NCI-H1930 (cell line): ENCODE results near the gene PPP1R7.
"Not testable (repeated sequence)": the region's sequence is repeated elsewhere in the genome, so short reads cannot be mapped to it uniquely, and the experiment has no call there.

Source experiments
- DNase-seq, 2 experiments: peaks; one replicate each; lab custom pipeline; 2025; lab: John Stamatoyannopoulos, UW

Gene PPP1R7

DNA sequence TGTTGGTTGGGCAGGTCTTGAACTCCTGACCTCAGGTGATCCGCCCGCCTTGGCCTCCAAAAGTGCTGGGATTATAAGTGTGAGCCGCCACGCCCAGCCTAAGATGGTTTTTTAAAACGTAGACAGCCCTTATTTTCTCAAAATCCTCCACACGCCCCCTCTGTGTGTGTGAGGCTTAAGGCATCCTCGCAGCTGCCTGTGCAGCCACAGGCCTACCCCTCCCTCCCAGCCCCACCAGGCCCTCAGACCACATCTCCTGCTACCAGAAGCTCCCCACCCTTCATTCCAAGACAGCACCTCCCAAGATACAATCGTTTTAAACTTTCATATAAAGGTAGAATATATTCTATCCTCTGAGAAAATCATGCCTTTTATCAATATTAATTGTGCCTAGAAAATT lies 43.0 kb downstream of the PPP1R7 start:
- DNase-seq: no peak

DNA sequence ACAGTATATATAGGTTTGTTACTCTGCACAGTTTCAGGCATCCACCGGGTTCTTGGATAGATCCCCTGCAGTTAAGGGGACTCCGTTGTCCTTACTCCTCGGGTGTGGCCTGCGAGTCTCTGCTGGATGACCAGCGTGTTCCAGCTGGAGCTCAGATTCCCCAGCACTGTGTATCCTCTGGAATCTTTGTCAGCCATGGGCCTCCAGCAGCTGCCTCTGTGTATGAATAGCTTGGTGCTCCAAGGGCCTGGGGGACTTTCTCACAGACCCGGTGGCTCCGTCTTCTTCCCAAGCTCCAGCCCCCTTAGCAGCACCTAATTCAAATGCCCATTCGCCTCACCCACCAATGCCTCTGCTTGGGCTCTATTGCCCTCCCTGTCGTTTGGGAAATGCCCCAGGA lies 44.5 kb downstream of the PPP1R7 start:
- no peak for DNase-seq

DNA sequence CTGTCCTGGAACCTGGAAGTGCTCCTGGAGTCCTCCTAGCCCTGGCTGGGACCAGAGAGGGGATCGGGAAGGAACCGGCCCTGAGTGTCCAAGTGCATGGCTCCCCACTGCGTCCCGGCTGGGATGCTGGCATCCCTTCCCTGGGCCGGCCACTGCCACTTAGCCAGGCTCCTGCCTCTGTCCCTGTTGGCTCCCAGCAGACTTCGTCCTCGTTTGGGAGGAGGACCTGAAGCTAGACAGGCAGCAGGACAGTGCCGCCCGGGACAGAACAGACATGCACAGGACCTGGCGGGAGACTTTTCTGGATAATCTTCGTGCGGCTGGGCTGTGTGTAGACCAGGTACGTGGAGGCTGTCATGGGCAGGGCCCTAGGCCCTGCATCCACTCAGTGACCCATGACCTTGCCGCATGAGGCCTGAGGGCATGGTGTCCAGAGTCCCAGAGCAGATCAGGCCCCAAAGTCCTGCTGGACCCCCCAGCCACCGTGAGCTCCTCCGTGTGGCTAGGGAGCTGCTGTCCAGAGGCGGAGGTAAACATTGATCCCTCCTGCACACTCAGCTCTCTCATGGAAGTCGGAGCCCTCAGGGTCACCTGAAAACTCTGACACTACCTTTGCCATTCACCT lies 45.4 kb downstream of the PPP1R7 start:
- DNase-seq: no peak

DNA sequence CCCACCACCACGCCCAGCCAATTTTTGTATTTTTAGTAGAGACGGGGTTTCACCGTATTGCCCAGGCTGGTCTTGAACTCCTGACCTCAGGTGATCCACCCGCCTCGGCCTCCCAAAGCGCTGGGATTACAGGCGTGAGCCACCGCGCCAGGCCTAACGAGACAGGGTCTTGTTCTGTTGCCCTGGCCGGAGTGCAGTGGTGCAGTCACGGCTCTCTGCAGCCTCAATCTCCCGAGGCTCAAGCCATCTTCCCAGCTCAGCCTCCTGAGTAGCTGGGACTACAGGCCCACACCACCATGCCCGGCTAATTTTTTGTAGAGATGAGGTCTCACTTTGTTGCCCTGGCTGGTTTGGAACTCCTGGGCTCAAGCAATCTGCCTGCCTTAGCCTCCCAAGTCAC lies 47.0 kb downstream of the PPP1R7 start:
- not testable (repeated sequence) for DNase-seq

GRCh38 chr2:241197947-241198346 lies 47.7 kb downstream of the PPP1R7 start:
- no peak for DNase-seq

DNA sequence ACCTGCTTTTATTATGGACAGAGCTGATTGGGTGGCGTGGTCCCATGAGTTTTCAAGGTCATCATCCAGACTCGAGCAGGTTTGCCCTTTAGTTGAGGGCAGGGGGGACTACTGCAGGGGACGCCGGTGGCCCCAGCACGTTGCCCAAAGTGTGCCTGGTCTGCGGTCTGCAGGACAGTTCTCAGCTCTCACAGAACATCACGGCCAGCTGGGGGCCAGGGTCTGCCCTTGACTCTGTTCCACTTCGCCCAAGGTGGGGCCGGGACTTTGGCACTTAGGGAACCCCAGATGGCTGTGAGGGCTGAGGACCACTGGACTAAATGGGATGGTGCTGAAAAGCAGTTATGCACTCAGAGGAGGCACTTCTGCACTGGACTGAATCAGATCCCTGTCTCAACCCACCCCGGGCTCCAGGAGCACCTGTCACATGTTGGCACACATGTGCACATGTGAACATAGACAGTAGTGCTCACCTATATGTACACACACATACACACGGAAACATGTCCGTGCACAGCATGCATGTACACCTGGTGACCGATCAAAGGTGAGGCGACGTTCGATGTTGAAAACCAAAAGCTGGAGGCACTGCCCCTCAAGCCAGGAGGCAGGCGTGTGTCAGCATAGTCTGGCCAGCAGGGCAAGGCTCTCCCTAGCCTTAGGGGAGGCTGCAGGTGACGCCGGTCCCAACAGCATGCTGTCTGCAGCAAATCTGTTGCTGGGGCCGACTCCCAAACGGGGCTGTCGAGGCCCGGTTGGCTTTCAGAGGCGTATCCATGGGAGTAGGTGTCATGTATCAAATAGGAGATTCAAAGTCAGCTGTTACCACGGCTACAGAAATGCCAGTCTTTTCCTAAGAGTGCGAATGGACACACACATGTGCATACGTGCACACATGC lies 48.4 kb downstream of the PPP1R7 start:
- DNase-seq: no peak

- no peak for DNase-seq
These were observed 49.0 kb downstream of the PPP1R7 start for GRCh38 chr2:241199286-241199685.

GRCh38 chr2:241199897-241200821 lies 49.9 kb downstream of the PPP1R7 start:
- no peak for DNase-seq

DNA sequence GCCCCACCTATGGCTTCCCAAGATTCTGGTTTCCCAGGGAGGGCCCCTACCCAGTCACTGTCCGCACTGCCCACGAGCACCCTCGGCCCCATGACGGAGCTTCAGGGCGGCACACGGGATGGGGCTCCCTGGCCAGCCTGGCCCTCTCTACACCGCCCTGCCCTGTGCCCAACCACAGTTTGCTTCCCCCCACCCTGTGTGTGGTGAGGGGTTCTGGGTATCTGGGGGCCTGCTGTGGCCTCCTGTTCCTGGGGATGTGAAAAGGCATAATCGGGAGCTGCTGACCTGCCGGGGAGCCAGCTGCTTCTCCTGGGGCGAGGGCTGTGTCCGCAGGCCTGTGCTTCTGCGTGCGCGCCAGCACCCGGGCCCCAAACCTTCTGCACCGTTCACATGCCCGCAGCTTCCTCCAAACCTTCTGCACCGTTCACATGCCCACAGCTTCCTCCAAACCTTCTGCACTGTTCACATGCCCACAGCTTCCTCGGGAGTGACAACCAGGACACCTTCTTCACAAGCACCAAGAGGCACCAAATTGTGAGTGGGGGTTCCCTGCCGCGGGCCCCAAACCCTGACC lies 50.6 kb downstream of the PPP1R7 start:
- DNase-seq: no peak

GRCh38 chr2:241201445-241202267 lies 51.4 kb downstream of the PPP1R7 start:
- DNase-seq: no peak

DNA sequence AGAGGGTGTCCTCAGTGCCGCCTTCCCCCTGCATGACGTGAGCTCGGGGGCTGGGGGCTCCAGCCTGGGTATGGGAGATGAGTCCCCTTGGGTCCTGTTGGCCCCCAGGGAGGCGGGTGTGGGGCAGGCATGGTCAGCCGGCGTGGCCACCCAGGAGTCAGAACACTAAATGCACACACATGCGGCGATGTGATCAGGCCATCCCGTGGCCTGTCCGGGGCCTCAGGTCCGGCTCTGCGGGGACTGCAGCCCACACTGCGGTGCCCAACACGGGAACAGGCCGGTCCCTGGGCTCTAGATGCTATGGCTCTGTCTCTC lies 52.0 kb downstream of the PPP1R7 start:
- no peak for DNase-seq

- no peak for DNase-seq
These were observed 52.4 kb downstream of the PPP1R7 start for GRCh38 chr2:241202681-241203080.

GRCh38 chr2:241203218-241204009 lies 53.1 kb downstream of the PPP1R7 start:
- DNase-seq: no peak

GRCh38 chr2:241204010-241204384 lies 53.7 kb downstream of the PPP1R7 start:
- DNase-seq: no peak

DNA sequence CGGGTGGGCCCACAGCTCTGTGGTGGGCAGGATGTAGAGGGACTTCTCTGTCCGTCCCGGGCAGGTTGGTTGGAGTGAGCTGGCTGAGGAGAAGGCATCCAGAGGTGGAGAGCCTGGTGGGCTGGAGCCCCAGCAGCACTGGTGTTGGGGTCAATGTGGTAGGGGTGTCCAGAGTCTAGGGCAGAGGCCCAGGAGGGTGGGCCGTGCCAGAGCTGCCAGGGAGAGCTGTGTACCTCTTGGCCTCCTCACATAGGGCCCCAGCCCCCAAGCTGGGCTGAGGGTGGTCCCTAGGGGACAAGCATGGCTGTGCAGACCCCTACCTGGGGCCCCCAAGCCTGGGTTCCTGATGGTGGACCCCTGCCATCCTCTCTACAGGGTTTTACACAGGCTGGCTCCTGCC lies 54.2 kb downstream of the PPP1R7 start:
- DNase-seq: no peak

GRCh38 chr2:241205086-241205485 lies 54.8 kb downstream of the PPP1R7 start:
- DNase-seq: no peak

DNA sequence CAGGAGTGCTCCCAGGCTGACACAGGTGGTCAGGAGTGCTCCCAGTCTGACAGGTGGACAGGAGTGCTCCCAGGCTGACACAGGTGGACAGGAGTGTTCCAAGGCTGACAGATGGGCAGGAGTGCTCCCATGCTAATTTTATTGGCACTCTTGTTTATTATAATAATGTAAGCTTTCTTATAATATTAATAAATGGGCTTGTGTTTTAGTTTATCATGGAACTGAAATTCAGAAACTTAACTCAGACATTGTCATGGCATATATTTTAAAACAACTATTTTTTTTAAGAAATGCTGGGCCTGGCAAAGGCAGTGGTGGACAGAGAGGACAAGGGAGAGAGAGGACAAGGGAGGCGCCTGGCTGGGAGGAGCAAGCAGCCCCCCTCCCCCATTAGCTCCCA lies 56.9 kb downstream of the PPP1R7 start:
- DNase-seq: no peak

GRCh38 chr2:241207641-241208040 lies 57.4 kb downstream of the PPP1R7 start:
- no peak for DNase-seq

- no peak for DNase-seq
These were observed 57.8 kb downstream of the PPP1R7 start for GRCh38 chr2:241208058-241208457.

- no peak for DNase-seq
These were observed 59.0 kb downstream of the PPP1R7 start for GRCh38 chr2:241209271-241209670.

DNA sequence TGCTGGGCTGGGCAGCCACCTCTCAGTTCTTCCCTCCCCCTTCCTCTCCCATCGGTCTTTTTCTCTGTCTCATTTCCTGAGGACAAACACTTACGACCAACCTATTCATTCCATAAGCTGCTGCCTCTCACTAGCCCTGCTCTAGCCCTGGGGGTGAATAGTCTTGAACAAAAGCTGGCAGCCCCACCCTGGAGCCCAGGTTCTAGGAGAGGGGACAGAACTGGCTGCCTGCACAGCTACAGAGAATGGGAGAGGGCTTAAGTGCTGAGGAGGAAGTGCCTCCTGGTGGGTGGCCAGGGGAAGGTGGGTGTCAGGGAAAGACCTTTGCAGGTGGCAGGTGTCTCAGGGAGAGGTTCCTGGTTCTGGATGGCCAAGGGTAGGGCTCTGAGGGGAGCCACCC lies 61.0 kb downstream of the PPP1R7 start:
- no peak for DNase-seq
